Adipocyte (in vitro differentiated cells): ENCODE data around the gene C19orf53.
A peak's percentile ranks its signal among the peaks of the same experiment; 100 is the strongest.

Experiments
- DNase-seq: peaks from one replicate; pipeline ENCODE4 v3.0.0-alpha.2; 2015; ENCODE audit warnings: low read depth
- H3K27me3 ChIP-seq: replicated peaks from 2 replicates; pipeline ENCODE4 v1.7.0; 2013; ENCODE audit warnings: mild to moderate bottlenecking, low read length, moderate library complexity; ENCODE audit not compliant: control insufficient read depth, insufficient read depth
- H3K36me3 ChIP-seq: 2 replicates; pipeline ENCODE4 v1.7.0; 2013; ENCODE audit warnings: low read length, mild to moderate bottlenecking, moderate library complexity; ENCODE audit not compliant: control insufficient read depth, insufficient read depth, severe bottlenecking
- H3K4me1 ChIP-seq: 2 replicates; pipeline ENCODE4 v1.7.0; 2013; ENCODE audit warnings: mild to moderate bottlenecking, low read length, moderate library complexity; ENCODE audit not compliant: control insufficient read depth, insufficient read depth
- H3K4me3 ChIP-seq: 2 replicates; pipeline ENCODE4 v1.7.0; 2013; ENCODE audit warnings: mild to moderate bottlenecking, low read length, moderate library complexity
- H3K9ac ChIP-seq: 2 replicates; pipeline ENCODE4 v1.7.0; 2013; ENCODE audit warnings: mild to moderate bottlenecking, low read length, moderate library complexity
- H3K9me3 ChIP-seq: 2 replicates; pipeline ENCODE4 v1.7.0; 2013; ENCODE audit warnings: mild to moderate bottlenecking, low read length, moderate library complexity; ENCODE audit not compliant: control insufficient read depth

Gene C19orf53

GRCh38 chr19:13774217-13775191 lies at the start of gene C19orf53:
Gene C19orf53, plus strand, starts transcription at chr19:13774456. Its CDS starts 22 bp downstream, at chr19:13774478.
- Histone ChIP-seq H3K27me3 (no peaks in the 10 kb centered on the region), H3K4me1 (peaks cover 25% of the 10 kb centered on the region), H3K9me3 (no peaks in the 10 kb centered on the region), H3K4me3 (peak within 1 kb of the TSS; percentile 94), H3K9ac (peak within 1 kb of the TSS; percentile 97), H3K36me3 (peaks cover 41% of the 10 kb centered on the region)
- peak; percentile 98 for DNase-seq

- no peak overlapping the region for H3K4me3 ChIP-seq
- no peaks in the 10 kb centered on the region for H3K9me3 ChIP-seq
- H3K9ac ChIP-seq: no peak overlapping the region
- no peak for DNase-seq
- H3K36me3 ChIP-seq: no peaks in the 10 kb centered on the region
- peaks cover 23% of the 10 kb centered on the region for H3K4me1 ChIP-seq
- H3K27me3 ChIP-seq: no peaks in the 10 kb centered on the region
These were observed 47.9 kb upstream of the C19orf53 start for GRCh38 chr19:13726323-13726722.

- Histone ChIP-seq H3K27me3 (no peaks in the 10 kb centered on the region), H3K9me3 (no peaks in the 10 kb centered on the region), H3K4me3 (no peak overlapping the region), H3K36me3 (no peaks in the 10 kb centered on the region), H3K4me1 (peaks cover 32% of the 10 kb centered on the region), H3K9ac (no peak overlapping the region)
- no peak for DNase-seq
These were observed 46.5 kb upstream of the C19orf53 start for GRCh38 chr19:13727798-13728197.

- Histone ChIP-seq H3K4me3 (no peak overlapping the region), H3K9ac (peak overlapping the region; percentile 1), H3K9me3 (no peaks in the 10 kb centered on the region), H3K36me3 (no peaks in the 10 kb centered on the region), H3K27me3 (no peaks in the 10 kb centered on the region), H3K4me1 (peaks cover 32% of the 10 kb centered on the region)
- DNase-seq: peak; percentile 50
These were observed 44.4 kb upstream of the C19orf53 start for GRCh38 chr19:13729859-13730258.

- Histone ChIP-seq H3K36me3 (no peaks in the 10 kb centered on the region), H3K4me1 (peaks cover 32% of the 10 kb centered on the region), H3K9me3 (no peaks in the 10 kb centered on the region), H3K27me3 (no peaks in the 10 kb centered on the region), H3K9ac (peak overlapping the region; percentile 100), H3K4me3 (peak overlapping the region; percentile 96)
- DNase-seq: peak; percentile 98
These were observed 42.9 kb upstream of the C19orf53 start for GRCh38 chr19:13731147-13731964.

- Histone ChIP-seq H3K4me3 (peak overlapping the region; percentile 96), H3K36me3 (no peaks in the 10 kb centered on the region)
These were observed 41.9 kb upstream of the C19orf53 start for GRCh38 chr19:13732337-13732736.

GRCh38 chr19:13734751-13735150 lies 39.5 kb upstream of the C19orf53 start:
- Histone ChIP-seq H3K9ac (no peak overlapping the region), H3K9me3 (no peaks in the 10 kb centered on the region), H3K4me3 (no peak overlapping the region)

More at GRCh38 chr19:13732337-13732736, 41.9 kb upstream of the C19orf53 start:
- H3K4me1 ChIP-seq: peaks cover 32% of the 10 kb centered on the region
- no peaks in the 10 kb centered on the region for H3K9me3 ChIP-seq
- no peak for DNase-seq
- H3K9ac ChIP-seq: peak overlapping the region; percentile 100
- no peaks in the 10 kb centered on the region for H3K27me3 ChIP-seq

GRCh38 chr19:13738073-13738472 lies 36.2 kb upstream of the C19orf53 start:
- Histone ChIP-seq H3K4me3 (no peak overlapping the region), H3K4me1 (peaks cover 6% of the 10 kb centered on the region), H3K9ac (no peak overlapping the region), H3K36me3 (no peaks in the 10 kb centered on the region), H3K27me3 (no peaks in the 10 kb centered on the region), H3K9me3 (no peaks in the 10 kb centered on the region)
- DNase-seq: no peak

More at GRCh38 chr19:13734751-13735150, 39.5 kb upstream of the C19orf53 start:
- H3K27me3 ChIP-seq: no peaks in the 10 kb centered on the region
- DNase-seq: no peak
- no peaks in the 10 kb centered on the region for H3K36me3 ChIP-seq
- H3K4me1 ChIP-seq: peaks cover 24% of the 10 kb centered on the region

- Histone ChIP-seq H3K9me3 (no peaks in the 10 kb centered on the region), H3K4me1 (peaks cover 6% of the 10 kb centered on the region), H3K9ac (no peak overlapping the region), H3K4me3 (no peak overlapping the region), H3K36me3 (no peaks in the 10 kb centered on the region), H3K27me3 (no peaks in the 10 kb centered on the region)
- DNase-seq: no peak
These were observed 32.4 kb upstream of the C19orf53 start for GRCh38 chr19:13741893-13742292.

GRCh38 chr19:13742756-13743155 lies 31.5 kb upstream of the C19orf53 start:
- no peaks in the 10 kb centered on the region for H3K9me3 ChIP-seq
- DNase-seq: no peak
- peaks cover 6% of the 10 kb centered on the region for H3K4me1 ChIP-seq
- no peak overlapping the region for H3K4me3 ChIP-seq
- H3K36me3 ChIP-seq: no peaks in the 10 kb centered on the region
- no peak overlapping the region for H3K9ac ChIP-seq
- H3K27me3 ChIP-seq: no peaks in the 10 kb centered on the region

GRCh38 chr19:13744174-13744573 lies 30.1 kb upstream of the C19orf53 start:
- Histone ChIP-seq H3K36me3 (no peaks in the 10 kb centered on the region), H3K9ac (no peak overlapping the region), H3K27me3 (no peaks in the 10 kb centered on the region), H3K4me3 (no peak overlapping the region), H3K4me1 (peaks cover 13% of the 10 kb centered on the region), H3K9me3 (no peaks in the 10 kb centered on the region)
- DNase-seq: no peak
